Activated CD8-positive, alpha-beta memory T cell treated with anti-CD3 and anti-CD28 coated beads for 36 hours (primary cell): ENCODE data around the gene DVL1. TPM values are rescaled to one million over a fixed set of nuclear protein-coding genes. Genes with fewer than 3 reads are reported as not detected.

Source experiments
- CTCF ChIA-PET: fragments of 350-600 bp; sonication (Branson Sonifier 250); formaldehyde crosslinking; loops from one replicate; lab custom pipeline; 2021; ENCODE audit warnings: antibody characterized with exemption; lab: Charles Lee
- POLR2A ChIA-PET: fragments of 350-600 bp; sonication (Branson Sonifier 250); formaldehyde crosslinking; loops from one replicate; lab custom pipeline; 2021; ENCODE audit warnings: antibody characterized with exemption; lab: Charles Lee
- total RNA-seq, 2 experiments: library from RNA; stranded (reverse); gene quantifications; one replicate each; pipeline ENCODE4 v1.2.3, GENCODE V29; 2021

The DVL1 gene
- total RNA-seq, 2 experiments from 2014 or later, result 43.8 to 45.2 TPM

DNA sequence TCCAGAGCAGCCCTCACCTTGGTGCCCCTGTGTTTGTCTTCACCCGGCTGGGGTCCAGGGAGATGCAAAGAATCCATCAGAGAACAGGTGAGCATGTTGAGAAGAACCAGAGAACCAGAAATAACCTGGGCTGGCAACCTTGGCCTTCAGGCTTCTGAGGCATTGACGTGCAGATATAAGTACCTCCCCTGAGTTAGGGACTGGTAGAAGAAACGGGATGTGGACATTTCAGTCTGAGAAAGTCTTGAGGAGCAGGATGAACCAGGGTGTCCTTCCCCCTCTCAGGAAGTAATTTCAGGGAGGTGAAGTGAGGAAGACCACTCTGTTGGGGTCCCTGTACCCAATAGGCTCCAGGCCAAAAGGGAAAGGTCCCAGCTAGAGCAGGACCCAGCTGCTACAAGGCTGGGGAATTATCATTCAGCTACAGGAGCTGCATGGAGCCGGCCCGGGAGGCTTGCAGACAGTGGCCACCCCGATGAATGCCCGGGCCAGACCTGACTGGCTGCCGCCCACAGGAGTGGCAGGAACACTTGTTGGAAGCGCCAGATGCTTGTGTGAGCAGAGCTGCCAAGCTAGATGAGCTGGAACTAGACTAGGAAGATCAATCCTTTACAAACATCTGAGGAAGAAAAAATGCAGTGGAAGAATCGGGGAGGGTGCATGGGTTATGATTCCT lies 27.5 kb upstream of the DVL1 start:
- ChIA-PET CTCF (interaction anchor here (1.0 kb wide), 1 partner anchor 22 kb away, joined by 3 read pairs; the partner anchor contains the start of gene CCNL2), POLR2A (interaction anchor here (0.7 to 2.2 kb wide), 3 partner anchors 22 to 76 kb away, joined by 3 to 8 read pairs (median 3); partner anchors contain the start of gene CCNL2)

DNA sequence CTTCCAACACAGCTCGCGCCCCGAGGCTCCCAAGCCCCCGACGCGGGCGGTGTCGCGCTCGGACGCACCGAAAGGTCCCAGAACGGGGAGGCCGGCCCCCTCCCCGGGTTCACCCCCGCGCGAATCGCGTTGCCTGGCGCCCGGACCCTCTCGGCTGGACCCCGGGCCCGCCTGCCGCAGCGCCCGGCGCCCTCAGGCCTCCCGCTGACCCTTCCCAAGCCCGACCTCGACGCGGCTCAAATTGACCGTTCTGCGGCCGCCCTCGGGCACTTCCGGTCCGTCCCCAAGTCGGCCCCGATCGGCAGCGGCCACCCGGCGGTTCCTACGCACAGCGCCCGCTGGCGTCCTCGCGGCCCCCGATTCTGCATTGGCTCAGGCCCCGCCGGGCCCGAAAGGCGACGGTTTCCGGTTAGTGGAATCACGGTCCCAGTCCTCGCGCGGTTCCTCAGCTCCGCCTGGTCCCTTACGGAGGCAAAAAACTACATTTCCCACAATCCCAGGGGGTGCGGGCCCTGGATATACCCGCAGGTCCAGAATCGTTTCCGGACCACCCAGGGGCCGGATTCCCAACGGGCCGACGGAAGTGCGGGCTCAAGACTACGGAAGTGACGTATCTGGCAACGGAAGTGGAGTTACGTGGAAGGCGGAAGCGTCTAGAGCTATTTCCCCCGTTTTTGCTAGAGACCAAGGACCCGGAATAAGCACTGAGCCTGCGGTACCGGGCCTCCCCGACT lies 25.9 kb upstream of the DVL1 start, which contains the start of gene AURKAIP1:
TSS of gene AURKAIP1 (minus strand) at position 279 of the 734 bp plus-strand sequence. CDS start 451 bp downstream, outside the sequence.
- CTCF ChIA-PET, result interaction anchor here (0.6 to 4.0 kb wide), 9 partner anchors 10 to 131 kb away, joined by 3 to 12 read pairs (median 5); partner anchors contain the start of genes CCNL2, MRPL20 and MXRA8
- POLR2A ChIA-PET, result interaction anchor here (0.9 to 2.2 kb wide), 6 partner anchors 24 to 65 kb away, joined by 3 to 11 read pairs (median 6); partner anchors contain the start of genes CCNL2 and MRPL20

GRCh38 chr1:1374589-1374928 lies 25.3 kb upstream of the DVL1 start:
- CTCF ChIA-PET, result interaction anchor here (0.6 to 4.0 kb wide), 8 partner anchors 9 to 131 kb away, joined by 3 to 12 read pairs (median 6); partner anchors contain the start of genes CCNL2, MRPL20 and MXRA8
- POLR2A ChIA-PET, result interaction anchor here (0.9 to 2.2 kb wide), 6 partner anchors 24 to 65 kb away, joined by 3 to 11 read pairs (median 6); partner anchors contain the start of genes CCNL2 and MRPL20

- POLR2A ChIA-PET, result interaction anchor here (0.9 to 2.2 kb wide), 2 partner anchors 27 to 28 kb away, joined by 3 to 8 read pairs; no protein-coding TSS in a partner anchor
Observed at GRCh38 chr1:1373815-1374588, 24.8 kb upstream of the DVL1 start.

GRCh38 chr1:1373051-1373814 lies 24.0 kb upstream of the DVL1 start:
- POLR2A ChIA-PET, result interaction anchor here (1.1 kb wide), 1 partner anchor 160 kb away, joined by 3 read pairs; no protein-coding TSS in a partner anchor

More at GRCh38 chr1:1373815-1374588, 24.8 kb upstream of the DVL1 start:
- CTCF ChIA-PET, result interaction anchor here (0.8 to 4.0 kb wide), 7 partner anchors 9 to 132 kb away, joined by 3 to 12 read pairs (median 4); partner anchors contain the start of genes MRPL20 and MXRA8

GRCh38 chr1:1371746-1372711 lies 22.8 kb upstream of the DVL1 start:
- ChIA-PET POLR2A (interaction anchor here (0.7 to 1.1 kb wide), 3 partner anchors 18 to 159 kb away, joined by 3 read pairs; no protein-coding TSS in a partner anchor), CTCF (interaction anchor here (0.6 to 4.0 kb wide), 17 partner anchors 9 to 378 kb away, joined by 3 to 14 read pairs (median 3); partner anchors contain the start of genes DVL1, MXRA8 and UBE2J2)

More at GRCh38 chr1:1373051-1373814, 24.0 kb upstream of the DVL1 start:
- CTCF ChIA-PET, result interaction anchor here (0.7 to 4.0 kb wide), 11 partner anchors 8 to 371 kb away, joined by 3 to 14 read pairs (median 4); partner anchors contain the start of genes DVL1, MXRA8 and UBE2J2

GRCh38 chr1:1371364-1371745 lies 22.1 kb upstream of the DVL1 start:
- ChIA-PET POLR2A (interaction anchor here (0.8 kb wide), 1 partner anchor 18 kb away, joined by 3 read pairs; no protein-coding TSS in a partner anchor), CTCF (interaction anchor here (0.6 to 4.0 kb wide), 9 partner anchors 8 to 377 kb away, joined by 3 to 14 read pairs (median 4); partner anchors contain the start of genes DVL1 and MXRA8)

GRCh38 chr1:1370771-1371300 lies 21.6 kb upstream of the DVL1 start:
- CTCF ChIA-PET, result interaction anchor here (1.3 to 3.6 kb wide), 4 partner anchors 16 to 61 kb away, joined by 3 to 14 read pairs (median 5); partner anchors contain the start of gene DVL1
- POLR2A ChIA-PET, result interaction anchor here (0.6 to 0.8 kb wide), 2 partner anchors 17 to 357 kb away, joined by 3 read pairs; partner anchors contain the start of gene ISG15

DNA sequence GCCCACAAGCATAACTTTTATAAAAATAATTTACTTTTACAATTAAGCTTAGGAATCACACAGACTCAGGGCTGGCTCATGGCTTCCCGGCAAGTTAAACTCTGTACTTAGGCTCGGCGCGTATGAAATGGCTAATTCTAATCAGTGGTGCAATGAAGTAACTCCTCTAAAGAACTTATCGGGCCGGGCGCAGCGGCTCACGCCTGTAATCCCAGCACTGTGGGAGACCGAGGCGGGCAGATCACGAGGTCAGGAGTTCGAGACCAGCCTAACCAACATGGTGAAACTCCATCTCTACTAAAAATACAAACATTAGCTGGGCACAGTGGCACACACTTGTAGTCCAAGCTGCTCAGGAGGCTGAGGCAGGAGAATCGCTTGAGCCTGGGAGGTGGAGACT lies 20.9 kb upstream of the DVL1 start:
- ChIA-PET POLR2A (interaction anchor here (0.6 to 1.0 kb wide), 2 partner anchors 133 to 357 kb away, joined by 3 to 5 read pairs; partner anchors contain the start of gene ISG15), CTCF (interaction anchor here (1.3 to 3.6 kb wide), 2 partner anchors 15 to 22 kb away, joined by 3 to 14 read pairs; partner anchors contain the start of gene DVL1)

GRCh38 chr1:1367315-1367714 lies 18.1 kb upstream of the DVL1 start:
- POLR2A ChIA-PET, result no interaction called here
- CTCF ChIA-PET, result interaction anchor here (0.7 kb wide), 1 partner anchor 76 kb away, joined by 3 read pairs; no protein-coding TSS in a partner anchor

GRCh38 chr1:1366699-1367066 lies 17.5 kb upstream of the DVL1 start:
- POLR2A ChIA-PET, result no interaction called here
- CTCF ChIA-PET, result no interaction called here

DNA sequence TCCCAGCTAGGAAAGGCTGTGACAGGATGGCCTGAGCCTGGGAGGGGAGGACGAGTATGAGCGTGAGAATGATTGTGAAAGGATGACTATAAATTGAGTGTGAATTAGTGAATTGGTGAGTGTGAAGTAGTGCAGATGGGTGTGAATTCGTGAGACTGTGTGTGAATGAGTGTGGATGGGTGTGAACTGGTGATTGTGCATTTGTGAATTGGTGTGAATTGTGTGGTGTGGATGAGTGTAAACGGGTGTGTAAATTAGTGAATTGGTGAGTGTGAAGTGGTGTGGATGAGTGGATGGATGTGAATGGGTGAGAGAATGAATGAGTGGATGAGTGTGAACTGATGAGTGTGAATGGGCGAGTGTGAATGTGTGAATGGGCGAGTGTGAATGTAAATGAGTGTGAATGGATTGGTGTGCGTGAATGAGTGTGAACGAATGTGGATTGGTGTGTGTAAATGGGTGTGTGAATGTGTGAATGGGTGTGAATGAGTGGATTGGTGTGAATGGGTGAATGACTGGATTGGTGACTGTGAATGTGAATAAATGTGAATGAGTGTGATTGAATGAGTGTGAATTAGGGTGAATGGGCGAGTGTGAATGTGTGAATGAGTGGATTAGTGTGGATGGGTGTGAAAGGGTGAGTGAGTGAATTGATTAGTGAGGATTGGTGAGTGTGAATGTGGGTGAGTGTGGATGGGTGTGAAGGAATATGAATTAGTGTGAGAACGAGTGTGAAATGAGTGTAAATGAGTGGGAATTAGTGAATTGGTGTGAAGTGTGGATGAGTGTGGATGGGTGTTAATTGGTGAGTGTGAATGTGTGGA lies 16.9 kb upstream of the DVL1 start:
- ChIA-PET CTCF (interaction anchor here (0.6 to 1.7 kb wide), 3 partner anchors 8 to 89 kb away, joined by 4 read pairs; partner anchors contain the start of gene AURKAIP1), POLR2A (no interaction called here)

DNA sequence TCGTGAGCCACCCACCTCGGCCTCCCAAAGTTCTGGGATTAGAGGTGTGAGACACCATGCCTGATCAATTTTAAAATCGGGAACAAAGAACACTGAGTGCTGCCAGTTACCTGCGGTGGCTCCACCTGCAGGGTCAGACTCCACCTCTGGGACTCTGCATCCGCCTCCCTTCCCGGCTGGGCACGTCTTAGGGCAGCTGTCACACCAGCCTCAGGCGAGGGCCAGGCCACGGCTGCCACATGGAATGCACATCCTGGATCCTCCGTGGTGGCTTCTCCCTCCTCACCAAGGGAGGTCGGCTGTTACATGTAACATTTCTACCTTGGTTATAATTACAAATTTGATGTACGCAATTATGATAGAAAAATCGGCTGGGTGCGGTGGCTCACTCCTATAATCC lies 15.0 kb upstream of the DVL1 start:
- ChIA-PET CTCF (interaction anchor here (1.7 kb wide), 1 partner anchor 8 kb away, joined by 4 read pairs; no protein-coding TSS in a partner anchor), POLR2A (no interaction called here)

- CTCF ChIA-PET, result no interaction called here
- POLR2A ChIA-PET, result no interaction called here
Observed at GRCh38 chr1:1361982-1362423, 12.8 kb upstream of the DVL1 start.
